NCI-H1694 treated with DMSO at 0.1 percent for 48 hours (cell line): ENCODE data around the gene CHL1.

Source experiments
- DNase-seq: peaks from one replicate; lab custom pipeline; 2025; lab: John Stamatoyannopoulos, UW

CHL1 gene

GRCh38 chr3:217099-217813 lies 20.7 kb downstream of the CHL1 start:
- no peak for DNase-seq

- no peak for DNase-seq
Observed at GRCh38 chr3:217948-218347, 21.4 kb downstream of the CHL1 start.

- no peak for DNase-seq
Observed at GRCh38 chr3:228442-229182, 32.0 kb downstream of the CHL1 start.

DNA sequence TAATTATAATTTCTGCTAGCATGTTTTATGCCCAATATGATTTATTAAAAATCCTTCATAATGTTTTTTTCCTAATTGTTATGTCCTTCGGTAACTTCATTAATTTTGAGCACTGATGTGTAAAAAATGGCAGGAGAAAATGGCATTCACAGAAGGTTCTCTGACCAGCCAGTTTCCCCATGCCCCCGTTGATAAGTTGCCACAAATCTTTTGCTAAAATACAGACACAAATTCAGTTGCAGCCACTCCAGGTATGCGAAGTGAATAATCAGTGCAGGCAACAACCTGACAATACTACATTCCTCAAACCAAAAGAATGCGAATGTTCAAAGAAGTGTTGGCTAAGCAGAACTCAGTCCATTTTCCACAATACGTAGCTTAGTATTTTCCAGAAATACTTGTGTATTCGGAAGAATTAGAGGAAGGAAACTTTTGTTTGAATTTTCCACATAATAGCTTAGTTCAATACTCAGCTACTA lies 32.7 kb downstream of the CHL1 start:
- no peak for DNase-seq

DNA sequence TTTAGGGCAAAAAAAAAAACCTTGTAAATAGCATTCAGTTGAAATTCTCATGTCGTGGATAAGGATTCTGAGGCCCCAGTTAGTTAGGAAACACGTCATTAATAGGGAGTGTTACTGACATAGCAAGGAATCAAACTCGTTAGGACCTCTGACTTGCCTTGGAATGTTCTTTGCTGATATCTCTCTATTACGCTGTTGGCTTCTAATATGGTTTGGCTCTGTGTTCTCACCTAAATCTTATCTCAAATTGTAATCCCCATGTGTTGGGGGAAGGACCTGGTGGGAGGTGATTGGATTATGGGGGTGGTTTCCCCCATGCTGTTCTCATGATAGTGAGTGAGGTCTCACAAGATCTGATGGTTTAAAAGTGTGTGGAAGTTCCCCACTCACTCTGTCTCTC lies 40.3 kb downstream of the CHL1 start:
- no peak for DNase-seq

GRCh38 chr3:242602-243355 lies 46.2 kb downstream of the CHL1 start:
- DNase-seq: no peak

GRCh38 chr3:243356-243725 lies 46.8 kb downstream of the CHL1 start:
- peak; percentile 32 for DNase-seq

DNA sequence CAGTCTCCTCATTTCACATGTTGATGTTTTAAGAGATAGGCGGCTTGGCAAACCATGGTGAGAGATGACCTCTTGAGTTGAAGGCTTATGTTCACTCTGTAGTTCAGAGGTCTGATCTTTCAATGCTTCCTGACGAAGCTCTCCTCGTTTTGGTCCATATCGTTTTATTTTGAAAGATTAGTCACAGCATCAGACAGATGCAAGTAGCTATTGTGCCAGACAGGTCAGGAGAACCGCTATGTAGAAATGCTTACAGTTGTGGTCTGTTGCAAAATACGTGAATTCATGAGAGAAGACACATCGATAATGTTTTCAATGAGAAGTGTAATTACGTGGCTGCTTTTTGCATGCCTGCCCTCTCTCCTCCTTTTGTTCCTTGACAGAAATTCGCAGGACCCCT lies 47.5 kb downstream of the CHL1 start:
- no peak for DNase-seq

DNA sequence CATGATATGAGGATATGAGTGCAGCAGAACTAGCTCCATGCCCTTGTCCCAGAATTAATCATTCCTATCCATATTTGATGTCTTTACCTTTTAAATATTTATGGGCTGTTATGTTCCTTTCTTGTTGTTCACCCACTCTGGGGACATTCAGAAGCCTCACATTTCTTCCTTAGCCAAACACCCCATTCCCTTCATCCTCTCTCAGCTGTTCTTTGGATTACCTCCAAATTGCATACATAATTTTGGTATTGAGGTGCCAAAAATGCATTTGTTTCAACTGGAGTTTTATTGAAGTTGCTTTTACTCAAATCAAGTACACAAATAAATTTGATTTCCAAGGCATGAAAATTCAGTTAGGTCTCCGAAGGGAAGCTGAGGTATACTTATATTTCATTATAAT lies 51.4 kb downstream of the CHL1 start:
- DNase-seq: no peak

- DNase-seq: no peak
Observed at GRCh38 chr3:248864-249520, 52.4 kb downstream of the CHL1 start.

GRCh38 chr3:249587-250262 lies 53.2 kb downstream of the CHL1 start:
- no peak for DNase-seq

- no peak for DNase-seq
Observed at GRCh38 chr3:256501-256900, 59.9 kb downstream of the CHL1 start.

DNA sequence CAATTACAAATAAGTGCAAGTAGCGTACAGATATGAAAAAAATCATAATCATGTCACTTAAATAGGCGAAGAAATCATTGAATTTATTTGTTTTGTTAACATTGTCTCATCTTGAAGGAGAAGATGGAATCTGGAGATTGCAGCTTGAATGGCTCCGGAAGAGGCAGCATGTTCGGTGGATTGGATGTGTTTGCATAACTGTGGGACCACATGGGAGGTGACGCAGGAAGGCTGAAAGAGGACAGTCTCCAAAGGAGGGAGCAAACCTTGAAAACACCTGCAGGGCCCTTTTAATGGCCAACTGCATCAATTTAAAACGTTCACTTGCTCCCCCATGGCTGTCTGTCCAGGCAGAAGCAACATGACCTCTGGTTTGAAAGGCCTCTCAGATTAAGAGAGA lies 61.3 kb downstream of the CHL1 start:
- no peak for DNase-seq

- no peak for DNase-seq
Observed at GRCh38 chr3:260898-261297, 64.3 kb downstream of the CHL1 start.

- DNase-seq: no peak
Observed at GRCh38 chr3:263393-263792, 66.8 kb downstream of the CHL1 start.

- no peak for DNase-seq
Observed at GRCh38 chr3:264394-265156, 68.0 kb downstream of the CHL1 start.

- no peak for DNase-seq
Observed at GRCh38 chr3:267101-267500, 70.5 kb downstream of the CHL1 start.

DNA sequence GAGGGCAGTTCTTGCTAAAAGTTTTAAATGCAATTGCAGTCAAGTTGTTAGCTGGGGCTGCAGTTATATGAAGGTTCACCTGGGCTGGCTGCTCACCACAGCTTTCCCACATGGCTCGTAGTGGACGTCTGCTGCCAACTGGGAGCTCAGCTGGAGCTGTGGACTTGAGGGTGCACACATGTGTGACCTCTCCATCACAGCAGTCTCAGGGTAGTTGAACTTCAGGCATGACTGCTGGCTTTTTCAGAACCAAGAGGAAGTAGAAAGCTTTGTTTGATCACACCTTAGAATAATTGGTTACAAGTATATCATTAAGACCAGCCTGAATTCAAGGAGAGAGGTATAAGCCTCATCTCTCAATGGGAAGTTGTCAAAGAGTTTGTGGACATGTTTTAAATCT lies 74.1 kb downstream of the CHL1 start:
- DNase-seq: no peak

DNA sequence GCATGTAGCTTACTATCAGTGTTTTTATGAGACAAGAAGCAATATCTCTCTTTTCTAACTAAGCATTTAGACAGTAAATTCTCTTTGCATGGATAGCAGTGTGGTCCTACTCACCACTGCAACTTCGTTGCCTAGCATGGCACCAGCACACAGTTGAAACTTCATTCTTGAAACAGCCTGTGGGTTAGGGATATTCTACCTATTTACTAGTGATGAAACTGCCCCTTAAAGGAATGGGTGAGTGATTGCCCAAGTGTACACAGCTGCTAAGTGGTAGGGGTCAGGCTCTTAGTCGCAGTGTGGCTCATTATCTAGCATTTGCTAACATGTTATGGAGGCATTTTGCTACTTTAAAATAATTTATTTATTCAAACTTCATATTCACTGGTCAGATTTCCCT lies 78.4 kb downstream of the CHL1 start:
- DNase-seq: no peak

GRCh38 chr3:277873-278272 lies 81.3 kb downstream of the CHL1 start:
- peak; percentile 20 for DNase-seq
